Activated B cell treated with CpG ODN at 0.5 μM for 24 hours (primary cell): Measurements from ENCODE around the gene TROAP. TPM values are rescaled to one million over a fixed set of nuclear protein-coding genes. Genes with fewer than 3 reads are reported as not detected.

Source experiments
- ATAC-seq: fragments of 200-7000 bp; cut with Tn5 transposase; one replicate; pipeline ENCODE4 v1.10.0; 2021; ENCODE audit warnings: low read depth, mild to moderate bottlenecking, moderate library complexity
- CTCF ChIA-PET: fragments of 350-600 bp; sonication (Branson Sonifier 250); formaldehyde crosslinking; loops from one replicate; lab custom pipeline; 2021; ENCODE audit warnings: antibody characterized with exemption; lab: Charles Lee
- POLR2A ChIA-PET: fragments of 350-600 bp; sonication (Branson Sonifier 250); formaldehyde crosslinking; loops from one replicate; lab custom pipeline; 2021; ENCODE audit warnings: antibody characterized with exemption; lab: Charles Lee
- DNase-seq: peaks from one replicate; pipeline ENCODE4 v3.0.0; 2022
- H3K27ac Mint-ChIP-seq: one replicate; pipeline ENCODE4 v1.8.0; 2020; ENCODE audit warnings: mixed read lengths
- H3K27me3 Mint-ChIP-seq: one replicate; pipeline ENCODE4 v1.8.0; 2021; ENCODE audit warnings: mixed read lengths
- H3K36me3 Mint-ChIP-seq: one replicate; pipeline ENCODE4 v1.8.0; 2021; ENCODE audit warnings: low read depth, mixed read lengths
- H3K4me1 Mint-ChIP-seq: one replicate; pipeline ENCODE4 v1.8.0; 2021; ENCODE audit warnings: mixed read lengths
- H3K4me3 Mint-ChIP-seq: one replicate; pipeline ENCODE4 v1.8.0; 2020; ENCODE audit warnings: mild to moderate bottlenecking, mixed read lengths
- H3K9me3 Mint-ChIP-seq: one replicate; pipeline ENCODE4 v1.8.0; 2020; ENCODE audit warnings: mixed read lengths
- intact Hi-C: fragments of 100-400 bp; cut with micrococcal nuclease; formaldehyde crosslinking; loops from one replicate; pipeline ENCODE4 v1.15.1; 2024
- total RNA-seq: library from RNA; stranded (reverse); gene quantifications from 2 replicates; pipeline ENCODE4 v1.2.3, GENCODE V29; 2022
- TF ChIP-seq, protein P1 (sequence below): fragments of 200-600 bp; IDR thresholded peaks from one replicate; pipeline ENCODE4 v1.8.0; 2022; ENCODE audit warnings: antibody characterized with exemption, mild to moderate bottlenecking

TROAP gene
- total RNA-seq, 1 donor from 2014 or later: 3.1 TPM

DNA sequence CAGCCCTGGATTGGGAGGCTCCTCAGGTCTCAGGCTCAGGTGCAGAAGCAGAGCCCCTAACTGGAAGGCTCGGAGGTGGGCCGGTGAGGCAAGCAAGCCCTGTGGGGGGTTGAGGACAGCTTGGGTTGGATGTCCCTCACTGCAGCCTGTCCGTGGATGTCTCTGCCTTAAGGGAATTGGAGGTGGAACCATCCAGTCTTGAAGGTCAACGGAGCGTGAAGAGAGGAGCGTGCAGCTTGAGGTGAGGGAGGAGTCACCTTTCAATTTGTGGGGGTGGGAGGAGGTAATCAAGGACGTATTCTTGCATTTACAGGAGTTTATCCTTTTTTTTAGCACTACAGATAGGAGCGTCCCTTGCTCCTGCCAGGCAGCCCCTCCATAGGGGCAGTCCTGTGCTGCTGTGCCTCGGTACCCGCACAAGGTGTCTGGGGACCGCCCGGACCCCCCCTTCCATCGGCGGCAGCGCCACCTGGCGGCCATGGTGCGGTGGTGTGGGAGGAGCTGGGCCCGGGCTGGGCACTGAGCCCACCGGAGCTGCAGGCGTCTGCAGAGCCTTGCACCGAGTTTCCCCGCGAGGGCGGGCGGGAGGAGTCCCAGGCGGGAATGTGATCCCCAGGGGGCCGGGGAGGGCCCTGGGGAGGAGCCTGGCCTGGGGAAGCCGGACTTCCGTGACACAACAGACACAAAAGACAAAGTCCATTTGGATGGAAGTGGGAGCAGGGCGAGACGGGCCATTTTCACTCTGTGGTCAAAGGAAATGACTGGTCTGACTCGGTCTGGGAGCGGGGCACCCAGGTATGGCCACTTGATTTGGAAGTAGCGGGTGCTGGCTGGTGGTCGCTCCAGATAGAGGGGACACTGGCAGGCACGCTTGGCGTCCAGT is 24.5 kb downstream of the TROAP start:
- H3K4me3 Mint-ChIP-seq: peak overlapping the region; percentile 79
- no peaks in the 10 kb centered on the region for H3K36me3 Mint-ChIP-seq
- CTCF ChIA-PET: interaction anchor here (0.6 to 4.7 kb wide), 18 partner anchors 10 to 166 kb away, joined by 3 to 59 read pairs (median 4); partner anchors contain the start of genes C1QL4, PRPH, SPATS2 and TROAP
- intact Hi-C loops: loop anchor here (1.0 to 10.0 kb wide), 5 partner anchors 15 to 353 kb away; partner anchors contain the start of genes DDN, KMT2D, RHEBL1 and SPATS2
- POLR2A ChIA-PET: interaction anchor here (0.5 to 1.6 kb wide), 5 partner anchors 19 to 166 kb away, joined by 3 to 9 read pairs (median 4); partner anchors contain the start of genes SPATS2 and TROAP
- ATAC-seq (peak; percentile 69), DNase-seq (peak; percentile 78)
- H3K27ac Mint-ChIP-seq: no peak overlapping the region
- H3K27me3 Mint-ChIP-seq: peaks cover 48% of the 10 kb centered on the region
- H3K4me1 Mint-ChIP-seq: peaks cover 46% of the 10 kb centered on the region
- no peaks in the 10 kb centered on the region for H3K9me3 Mint-ChIP-seq
- TF ChIP-seq, protein P1, sequence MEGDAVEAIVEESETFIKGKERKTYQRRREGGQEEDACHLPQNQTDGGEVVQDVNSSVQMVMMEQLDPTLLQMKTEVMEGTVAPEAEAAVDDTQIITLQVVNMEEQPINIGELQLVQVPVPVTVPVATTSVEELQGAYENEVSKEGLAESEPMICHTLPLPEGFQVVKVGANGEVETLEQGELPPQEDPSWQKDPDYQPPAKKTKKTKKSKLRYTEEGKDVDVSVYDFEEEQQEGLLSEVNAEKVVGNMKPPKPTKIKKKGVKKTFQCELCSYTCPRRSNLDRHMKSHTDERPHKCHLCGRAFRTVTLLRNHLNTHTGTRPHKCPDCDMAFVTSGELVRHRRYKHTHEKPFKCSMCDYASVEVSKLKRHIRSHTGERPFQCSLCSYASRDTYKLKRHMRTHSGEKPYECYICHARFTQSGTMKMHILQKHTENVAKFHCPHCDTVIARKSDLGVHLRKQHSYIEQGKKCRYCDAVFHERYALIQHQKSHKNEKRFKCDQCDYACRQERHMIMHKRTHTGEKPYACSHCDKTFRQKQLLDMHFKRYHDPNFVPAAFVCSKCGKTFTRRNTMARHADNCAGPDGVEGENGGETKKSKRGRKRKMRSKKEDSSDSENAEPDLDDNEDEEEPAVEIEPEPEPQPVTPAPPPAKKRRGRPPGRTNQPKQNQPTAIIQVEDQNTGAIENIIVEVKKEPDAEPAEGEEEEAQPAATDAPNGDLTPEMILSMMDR: peak; percentile 97

DNA sequence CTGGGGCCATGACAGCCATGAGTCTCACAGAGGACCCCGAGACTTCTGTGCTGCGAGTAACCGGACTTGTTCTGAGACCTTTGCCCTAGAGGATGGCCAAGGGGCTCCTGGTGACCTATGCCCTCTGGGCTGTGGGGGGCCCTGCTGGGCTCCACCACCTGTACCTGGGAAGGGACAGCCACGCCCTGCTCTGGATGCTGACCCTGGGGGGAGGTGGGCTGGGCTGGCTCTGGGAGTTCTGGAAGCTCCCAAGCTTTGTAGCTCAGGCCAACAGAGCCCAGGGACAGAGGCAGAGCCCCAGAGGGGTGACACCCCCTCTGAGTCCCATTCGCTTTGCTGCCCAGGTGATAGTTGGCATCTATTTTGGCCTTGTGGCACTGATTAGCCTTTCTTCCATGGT is 25.7 kb downstream of the TROAP start:
- peaks cover 34% of the 10 kb centered on the region for H3K4me1 Mint-ChIP-seq
- no peak for DNase-seq

GRCh38 chr12:49349266-49349665 is 26.2 kb downstream of the TROAP start:
- H3K27ac Mint-ChIP-seq: no peak overlapping the region
- H3K27me3 Mint-ChIP-seq: peaks cover 49% of the 10 kb centered on the region
- peaks cover 29% of the 10 kb centered on the region for H3K4me1 Mint-ChIP-seq
- TF ChIP-seq, protein P1: no peak
- ChIA-PET POLR2A (no interaction called here), CTCF (interaction anchor here (1.0 to 4.7 kb wide), 3 partner anchors 9 to 165 kb away, joined by 3 to 59 read pairs (median 4); partner anchors contain the start of gene C1QL4)
- no peaks in the 10 kb centered on the region for H3K36me3 Mint-ChIP-seq
- ATAC-seq: no peak
- no peaks in the 10 kb centered on the region for H3K9me3 Mint-ChIP-seq
- DNase-seq: no peak
- intact Hi-C loops: loop anchor here (10.0 kb wide), 2 partner anchors 284 to 354 kb away; partner anchors contain the start of genes DDN, KMT2D and RHEBL1
- no peak overlapping the region for H3K4me3 Mint-ChIP-seq

More for the DNA sequence above, 25.7 kb downstream of the TROAP start:
- Mint-ChIP-seq H3K9me3 (no peaks in the 10 kb centered on the region), H3K27ac (no peak overlapping the region), H3K4me3 (peak overlapping the region; percentile 11), H3K36me3 (no peaks in the 10 kb centered on the region), H3K27me3 (peaks cover 52% of the 10 kb centered on the region)
- TF ChIP-seq, protein P1: no peak
- ATAC-seq: no peak
- ChIA-PET POLR2A (no interaction called here), CTCF (interaction anchor here (1.0 to 4.7 kb wide), 4 partner anchors 10 to 165 kb away, joined by 3 to 59 read pairs (median 25); partner anchors contain the start of gene C1QL4)
- intact Hi-C loops: loop anchor here (10.0 kb wide), 2 partner anchors 284 to 354 kb away; partner anchors contain the start of genes DDN, KMT2D and RHEBL1

DNA sequence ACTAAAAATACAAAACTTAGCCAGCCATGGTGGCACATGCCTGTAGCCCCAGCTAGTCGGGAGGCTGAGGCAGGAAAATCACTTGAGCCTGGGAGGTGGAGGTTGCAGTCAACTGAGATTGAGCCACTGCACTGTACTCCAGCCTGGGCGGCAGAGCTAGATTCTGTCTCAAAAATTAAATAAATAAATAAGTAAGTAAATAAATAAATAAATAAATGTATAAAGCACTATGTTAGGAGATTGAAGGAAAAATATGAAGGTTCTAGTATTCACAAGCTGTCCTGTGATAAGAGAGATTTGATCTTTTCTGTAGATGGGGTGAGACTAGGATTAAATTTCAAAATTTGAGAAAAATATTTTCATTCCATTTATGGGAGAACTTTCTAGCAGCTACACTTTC is 29.3 kb downstream of the TROAP start:
- H3K27ac Mint-ChIP-seq: no peak overlapping the region
- H3K4me1 Mint-ChIP-seq: peaks cover 6% of the 10 kb centered on the region
- no peak overlapping the region for H3K4me3 Mint-ChIP-seq
- no peaks in the 10 kb centered on the region for H3K9me3 Mint-ChIP-seq
- TF ChIP-seq, protein P1: no peak
- peaks cover 38% of the 10 kb centered on the region for H3K27me3 Mint-ChIP-seq
- intact Hi-C loops: no loop called here
- no peak for DNase-seq
- POLR2A ChIA-PET: no interaction called here
- H3K36me3 Mint-ChIP-seq: no peaks in the 10 kb centered on the region
- ATAC-seq: no peak
- CTCF ChIA-PET: interaction anchor here (0.7 to 1.6 kb wide), 3 partner anchors 63 to 407 kb away, joined by 3 read pairs; no protein-coding TSS in a partner anchor

DNA sequence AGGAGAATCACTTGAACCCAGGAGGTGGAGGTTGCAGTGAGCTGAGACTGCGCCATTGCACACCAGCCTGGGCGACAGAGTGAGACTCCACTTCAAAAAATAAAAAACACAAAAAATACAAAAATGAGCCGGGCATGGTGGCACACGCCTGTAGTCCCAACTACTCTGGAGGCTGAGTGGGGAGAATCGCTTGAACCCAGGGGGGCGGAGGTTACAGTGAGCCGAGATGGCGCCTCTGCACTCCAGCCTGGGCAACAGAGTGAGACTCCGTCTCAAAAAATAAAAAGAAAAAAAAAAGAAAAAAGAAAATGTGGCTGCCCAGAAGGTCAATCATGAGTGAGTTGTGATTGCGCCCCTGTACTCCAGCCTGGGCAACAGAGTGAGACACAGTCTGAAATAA is 32.9 kb downstream of the TROAP start:
- TF ChIP-seq, protein P1: no peak
- H3K4me1 Mint-ChIP-seq: peaks cover 2% of the 10 kb centered on the region
- no peaks in the 10 kb centered on the region for H3K36me3 Mint-ChIP-seq
- ChIA-PET POLR2A (no interaction called here), CTCF (interaction anchor here (0.8 to 7.9 kb wide), 4 partner anchors 9 to 156 kb away, joined by 4 to 345 read pairs (median 28); partner anchors contain the start of gene DNAJC22)
- no peak overlapping the region for H3K27ac Mint-ChIP-seq
- ATAC-seq: no peak
- H3K4me3 Mint-ChIP-seq: no peak overlapping the region
- no peaks in the 10 kb centered on the region for H3K9me3 Mint-ChIP-seq
- intact Hi-C loops: no loop called here
- peaks cover 22% of the 10 kb centered on the region for H3K27me3 Mint-ChIP-seq
- no peak for DNase-seq
